Measurements from ENCODE around the gene IQSEC1. TPM values are rescaled to one million over a fixed set of nuclear protein-coding genes. Genes with fewer than 3 reads are reported as not detected.

IQSEC1 gene
- total and polyA plus RNA-seq, 2 donors (not counting 1 experiment from before 2014, with no cell fraction given): 4.3 to 18.2 TPM

DNA sequence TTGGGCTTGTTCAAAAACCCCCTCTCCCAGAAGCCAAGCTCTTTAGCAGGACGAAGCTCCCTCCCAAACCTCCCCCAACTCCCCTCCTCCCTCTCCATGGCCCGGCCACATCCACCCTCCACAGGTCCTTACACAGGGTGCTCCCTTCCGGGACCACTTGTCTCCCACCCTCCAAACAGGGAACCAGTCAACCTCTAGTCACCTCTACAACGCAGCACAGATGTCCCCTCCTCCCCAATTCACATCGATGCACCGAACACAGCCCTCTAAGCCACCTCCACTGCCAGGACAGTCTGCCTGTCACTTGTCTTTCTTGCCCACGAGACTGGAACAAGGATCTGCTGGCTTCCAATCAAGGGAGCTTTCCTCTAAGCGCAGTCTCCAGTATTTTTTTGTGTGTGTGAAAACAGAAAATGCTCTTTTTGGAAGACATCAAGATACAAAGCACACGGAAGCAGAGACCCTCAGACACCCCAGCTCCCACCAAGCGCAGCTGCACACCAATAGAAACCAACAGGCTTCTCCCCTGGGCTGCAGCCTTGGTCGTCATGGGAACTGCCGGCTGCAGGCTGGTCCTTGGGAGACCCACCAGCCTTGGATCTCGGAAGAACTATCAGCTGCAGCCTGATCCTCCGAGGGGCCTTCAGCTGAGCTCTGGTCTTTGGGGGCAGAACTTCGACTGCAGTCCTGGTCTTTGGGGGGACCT, 26.5 kb downstream of the IQSEC1 start:
- TF ChIP-seq, protein P1, sequence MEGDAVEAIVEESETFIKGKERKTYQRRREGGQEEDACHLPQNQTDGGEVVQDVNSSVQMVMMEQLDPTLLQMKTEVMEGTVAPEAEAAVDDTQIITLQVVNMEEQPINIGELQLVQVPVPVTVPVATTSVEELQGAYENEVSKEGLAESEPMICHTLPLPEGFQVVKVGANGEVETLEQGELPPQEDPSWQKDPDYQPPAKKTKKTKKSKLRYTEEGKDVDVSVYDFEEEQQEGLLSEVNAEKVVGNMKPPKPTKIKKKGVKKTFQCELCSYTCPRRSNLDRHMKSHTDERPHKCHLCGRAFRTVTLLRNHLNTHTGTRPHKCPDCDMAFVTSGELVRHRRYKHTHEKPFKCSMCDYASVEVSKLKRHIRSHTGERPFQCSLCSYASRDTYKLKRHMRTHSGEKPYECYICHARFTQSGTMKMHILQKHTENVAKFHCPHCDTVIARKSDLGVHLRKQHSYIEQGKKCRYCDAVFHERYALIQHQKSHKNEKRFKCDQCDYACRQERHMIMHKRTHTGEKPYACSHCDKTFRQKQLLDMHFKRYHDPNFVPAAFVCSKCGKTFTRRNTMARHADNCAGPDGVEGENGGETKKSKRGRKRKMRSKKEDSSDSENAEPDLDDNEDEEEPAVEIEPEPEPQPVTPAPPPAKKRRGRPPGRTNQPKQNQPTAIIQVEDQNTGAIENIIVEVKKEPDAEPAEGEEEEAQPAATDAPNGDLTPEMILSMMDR (conservative IDR thresholded peaks at IDR 0.05 in 1 of 2, IDR thresholded peaks at IDR 0.05 in 1 of 2; ENCODE audit: low read depth in 1 of 2, low read length in 2 of 2): no peak
- no peak overlapping the region for H3K27ac ChIP-seq (ENCODE audit: insufficient read depth, low read length)

DNA sequence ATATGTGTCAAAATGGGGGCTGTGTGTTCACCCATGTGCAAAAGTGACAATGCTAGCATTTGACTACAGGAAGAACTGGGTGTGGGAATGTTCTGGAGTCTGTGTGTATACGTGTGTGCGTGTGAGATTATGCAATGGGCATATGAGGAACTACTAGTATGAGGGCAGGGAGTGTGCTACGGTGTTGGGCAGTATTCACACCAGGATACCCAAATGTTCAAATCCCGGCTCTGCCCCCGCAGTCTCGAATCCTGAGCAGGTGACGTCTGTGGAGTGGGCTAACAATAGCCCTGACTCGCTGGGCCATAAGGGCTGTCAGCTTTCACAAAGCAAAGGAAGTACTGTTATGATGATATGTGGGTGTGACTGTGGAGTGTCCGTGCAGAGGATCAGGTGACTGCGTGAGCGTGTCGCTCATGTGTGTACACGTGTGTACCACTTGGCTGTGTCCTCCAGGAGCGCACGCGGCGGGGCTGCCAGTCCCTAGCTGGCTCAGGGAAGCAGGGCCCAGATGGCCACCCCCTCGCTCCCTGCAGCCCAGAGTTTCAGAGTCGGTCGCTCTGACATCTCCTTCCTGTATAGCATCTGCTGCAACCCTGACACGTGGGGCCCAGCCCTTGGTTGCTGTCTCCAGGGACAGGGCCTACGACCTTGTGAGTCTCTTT, 27.2 kb downstream of the IQSEC1 start:
- no peaks in the 10 kb centered on the region for H3K9me3 ChIP-seq (ENCODE audit: control insufficient read depth, insufficient read depth, low read depth, low read length)
- H3K79me2 ChIP-seq (ENCODE audit: control insufficient read depth, insufficient read depth, low read length): no peaks in the 10 kb centered on the region
- DNase-seq (ENCODE audit: low read depth in 2 of 2): no peak
- H3K27me3 ChIP-seq (ENCODE audit: control insufficient read depth, insufficient read depth, low read length): peaks cover 2% of the 10 kb centered on the region
- no peaks in the 10 kb centered on the region for H3K36me3 ChIP-seq (ENCODE audit: control insufficient read depth, insufficient read depth, low read length)
- no peak overlapping the region for H3K4me3 ChIP-seq (replicated peaks in 1 of 4; ENCODE audit: control extremely low read depth in 1 of 4, insufficient read depth in 1 of 4, low read depth in 3 of 4, low read length in 4 of 4)
- H3K9ac ChIP-seq (ENCODE audit: insufficient read depth, low read length): no peak overlapping the region
- H4K20me1 ChIP-seq (ENCODE audit: control insufficient read depth, extremely low read depth, insufficient read depth, low read length): no peaks in the 10 kb centered on the region
- TF ChIP-seq, protein P1 (conservative IDR thresholded peaks at IDR 0.05 in 1 of 2, IDR thresholded peaks at IDR 0.05 in 1 of 2; ENCODE audit: low read depth in 1 of 2, low read length in 2 of 2): no peak
- TF ChIP-seq EZH2 (IDR thresholded peaks at IDR 0.05; ENCODE audit: low read length, missing control alignments): no peak
- H3K4me2 ChIP-seq (ENCODE audit: extremely low read depth, insufficient read depth, low read length): no peak overlapping the region
- no peak overlapping the region for H2AFZ ChIP-seq (ENCODE audit: low read length)
- no peaks in the 10 kb centered on the region for H3K4me1 ChIP-seq (ENCODE audit: control insufficient read depth, extremely low read depth, insufficient read depth, low read length)
- no peak overlapping the region for H3K27ac ChIP-seq (ENCODE audit: insufficient read depth, low read length)

More for the DNA sequence above, 26.5 kb downstream of the IQSEC1 start:
- no peak overlapping the region for H3K4me3 ChIP-seq (replicated peaks in 1 of 4; ENCODE audit: control extremely low read depth in 1 of 4, insufficient read depth in 1 of 4, low read depth in 3 of 4, low read length in 4 of 4)
- H3K9me3 ChIP-seq (ENCODE audit: control insufficient read depth, insufficient read depth, low read depth, low read length): no peaks in the 10 kb centered on the region
- H2AFZ ChIP-seq (ENCODE audit: low read length): no peak overlapping the region
- H3K4me2 ChIP-seq (ENCODE audit: extremely low read depth, insufficient read depth, low read length): no peak overlapping the region
- H4K20me1 ChIP-seq (ENCODE audit: control insufficient read depth, extremely low read depth, insufficient read depth, low read length): no peaks in the 10 kb centered on the region
- H3K4me1 ChIP-seq (ENCODE audit: control insufficient read depth, extremely low read depth, insufficient read depth, low read length): no peaks in the 10 kb centered on the region
- no peak overlapping the region for H3K9ac ChIP-seq (ENCODE audit: insufficient read depth, low read length)
- H3K27me3 ChIP-seq (ENCODE audit: control insufficient read depth, insufficient read depth, low read length): peaks cover 2% of the 10 kb centered on the region
- H3K79me2 ChIP-seq (ENCODE audit: control insufficient read depth, insufficient read depth, low read length): no peaks in the 10 kb centered on the region
- DNase-seq (ENCODE audit: low read depth in 2 of 2): no peak
- H3K36me3 ChIP-seq (ENCODE audit: control insufficient read depth, insufficient read depth, low read length): no peaks in the 10 kb centered on the region

DNA sequence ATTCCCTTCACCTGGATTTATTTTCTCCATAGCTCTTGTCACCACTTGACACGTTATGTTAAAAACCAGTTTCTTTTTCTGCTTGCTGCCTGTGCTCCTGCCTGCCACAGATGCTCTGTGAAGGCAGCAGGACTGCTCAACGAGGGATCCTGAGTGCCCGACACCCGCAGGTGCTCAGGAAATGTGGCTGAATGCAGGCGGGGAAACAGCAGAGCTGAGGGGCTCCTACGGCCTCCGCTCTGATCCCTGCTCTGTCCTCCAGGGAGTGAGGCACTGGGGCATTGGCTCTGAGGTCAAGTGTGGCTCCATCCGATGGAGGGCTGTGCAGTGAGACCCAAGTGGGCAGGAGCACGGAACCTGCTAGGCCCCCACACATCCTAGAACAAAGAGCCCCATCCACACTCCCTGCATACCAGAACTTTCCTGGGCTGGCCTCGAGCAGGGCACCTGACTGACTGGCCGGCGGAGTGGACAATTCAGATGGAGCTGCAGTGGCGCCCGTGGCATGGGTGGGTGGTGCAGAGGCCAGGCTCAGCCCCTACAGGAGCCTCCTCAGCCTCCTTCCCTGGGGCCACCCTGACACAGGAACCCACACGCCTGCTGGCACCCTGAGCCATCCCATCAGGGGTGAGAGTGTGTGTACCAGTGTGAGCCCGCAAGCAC, 27.9 kb downstream of the IQSEC1 start:
- Histone ChIP-seq H3K27me3 (ENCODE audit: control insufficient read depth, insufficient read depth, low read length) (peaks cover 2% of the 10 kb centered on the region), H3K9ac (ENCODE audit: insufficient read depth, low read length) (no peak overlapping the region), H2AFZ (ENCODE audit: low read length) (no peak overlapping the region), H3K4me3 (replicated peaks in 1 of 4; ENCODE audit: control extremely low read depth in 1 of 4, insufficient read depth in 1 of 4, low read depth in 3 of 4, low read length in 4 of 4) (no peak overlapping the region), H3K36me3 (ENCODE audit: control insufficient read depth, insufficient read depth, low read length) (no peaks in the 10 kb centered on the region), H3K4me1 (ENCODE audit: control insufficient read depth, extremely low read depth, insufficient read depth, low read length) (no peaks in the 10 kb centered on the region), H3K79me2 (ENCODE audit: control insufficient read depth, insufficient read depth, low read length) (no peaks in the 10 kb centered on the region), H3K27ac (ENCODE audit: insufficient read depth, low read length) (no peak overlapping the region), H3K4me2 (ENCODE audit: extremely low read depth, insufficient read depth, low read length) (no peak overlapping the region), H4K20me1 (ENCODE audit: control insufficient read depth, extremely low read depth, insufficient read depth, low read length) (no peaks in the 10 kb centered on the region), H3K9me3 (ENCODE audit: control insufficient read depth, insufficient read depth, low read depth, low read length) (no peaks in the 10 kb centered on the region)
- DNase-seq (ENCODE audit: low read depth in 2 of 2): no peak
- no peak for TF ChIP-seq EZH2 (IDR thresholded peaks at IDR 0.05; ENCODE audit: low read length, missing control alignments)
- TF ChIP-seq, protein P1 (conservative IDR thresholded peaks at IDR 0.05 in 1 of 2, IDR thresholded peaks at IDR 0.05 in 1 of 2; ENCODE audit: low read depth in 1 of 2, low read length in 2 of 2): no peak
